Inflammatory macrophage treated with lipopolysaccharide for 4 hours (primary cell): ENCODE results near the gene MBD3L3.
"Not testable (repeated sequence)": the region's sequence is repeated elsewhere in the genome, so short reads cannot be mapped to it uniquely, and the experiment has no call there.

Experiments
- DNase-seq: peaks from one replicate; pipeline ENCODE4 v3.0.0-alpha.2; 2020

MBD3L3 gene

GRCh38 chr19:7058576-7058975, at the start of gene MBD3L3:
MBD3L3 (minus strand) TSS chr19:7058676; CDS start chr19:7058605, 71 bp downstream.
- not testable (repeated sequence) for DNase-seq

GRCh38 chr19:7106711-7107657, 48.5 kb upstream of the MBD3L3 start:
- no peak for DNase-seq

GRCh38 chr19:7104747-7105447, 46.4 kb upstream of the MBD3L3 start:
- DNase-seq: peak; percentile 68

- DNase-seq: no peak
These were observed 43.2 kb upstream of the MBD3L3 start for GRCh38 chr19:7101498-7102253.

GRCh38 chr19:7099597-7099921, 41.1 kb upstream of the MBD3L3 start:
- no peak for DNase-seq

- peak; percentile 94 for DNase-seq
These were observed 40.5 kb upstream of the MBD3L3 start for GRCh38 chr19:7098701-7099596.

- no peak for DNase-seq
These were observed 39.6 kb upstream of the MBD3L3 start for GRCh38 chr19:7098096-7098495.

GRCh38 chr19:7088999-7089398, 30.5 kb upstream of the MBD3L3 start:
- DNase-seq: no peak

GRCh38 chr19:7083076-7083956, 24.8 kb upstream of the MBD3L3 start:
- DNase-seq: no peak

GRCh38 chr19:7078008-7078407, 19.5 kb upstream of the MBD3L3 start:
- no peak for DNase-seq

- DNase-seq: no peak
These were observed 17.7 kb upstream of the MBD3L3 start for GRCh38 chr19:7076151-7076550.

- DNase-seq: no peak
These were observed 16.3 kb upstream of the MBD3L3 start for GRCh38 chr19:7074705-7075282.

- no peak for DNase-seq
These were observed 14.1 kb upstream of the MBD3L3 start for GRCh38 chr19:7072541-7072940.

GRCh38 chr19:7069904-7070226, 11.4 kb upstream of the MBD3L3 start:
- DNase-seq: no peak

GRCh38 chr19:7069042-7069903, 10.8 kb upstream of the MBD3L3 start, which contains the start of gene ZNF557:
ZNF557 (plus strand) TSS chr19:7069703; CDS start chr19:7075075, 5,372 bp downstream.
- peak; percentile 98 for DNase-seq

GRCh38 chr19:7068599-7068998, 10.1 kb upstream of the MBD3L3 start:
- no peak for DNase-seq

- DNase-seq: no peak
These were observed 9.2 kb upstream of the MBD3L3 start for GRCh38 chr19:7067716-7068115.

- peak; percentile 27 for DNase-seq
These were observed 8.6 kb upstream of the MBD3L3 start for GRCh38 chr19:7067122-7067521.

GRCh38 chr19:7063764-7064418, 5.4 kb upstream of the MBD3L3 start:
- no peak for DNase-seq
